ENCODE data around the gene CNOT6L. TPM values are rescaled to one million over a fixed set of nuclear protein-coding genes. Genes with fewer than 3 reads are reported as not detected.

CNOT6L gene
- polyA plus RNA-seq, 1 of the 3 experiments (the other 2 are of a cell fraction): 2.8 TPM

GRCh38 chr4:77751764-77752163, 67.4 kb downstream of the CNOT6L start:
- no peaks in the 10 kb centered on the region for H3K4me1 ChIP-seq (ENCODE audit: control insufficient read depth in 1 of 2, insufficient read depth in 2 of 2, low read depth in 1 of 2, low read length in 1 of 2)
- H3K4me3 ChIP-seq (ENCODE audit: low read depth in 2 of 2, low read length in 1 of 2): no peak overlapping the region
- no peaks in the 10 kb centered on the region; the same call in 1 of the 2 replicates for H3K9me2 ChIP-seq
- DNase-seq: no peak
- H3K27me3 ChIP-seq (ENCODE audit: insufficient read depth): no peaks in the 10 kb centered on the region
- peaks cover 10 to 52% of the 10 kb centered on the region in 2 experiments for H3K36me3 ChIP-seq (replicated peaks in 1 of 2; ENCODE audit: control insufficient read depth in 1 of 2, insufficient read depth in 2 of 2, low read length in 1 of 2)
- H3F3A ChIP-seq (replicated peaks; ENCODE audit: insufficient read depth): peaks cover 5% of the 10 kb centered on the region
- H3K9me3 ChIP-seq: peaks cover 9% of the 10 kb centered on the region
- H3K27ac ChIP-seq (ENCODE audit: low read depth in 2 of 2, low read length in 1 of 2): no peak overlapping the region
- no peak overlapping the region for H3K9ac ChIP-seq
- WGBS (ENCODE audit: low lambda C conversion rate): 100% methylated on average over 2 of the region's 2 CpGs
- TF ChIP-seq NRF1 (IDR thresholded peaks at IDR 0.05; ENCODE audit: low read depth, low read length): no peak
- POLR2A ChIA-PET: no interaction called here
- CTCF ChIA-PET: no interaction called here
- H3K4me2 ChIP-seq: no peak overlapping the region
- H3K79me2 ChIP-seq (ENCODE audit: insufficient read depth): no peaks in the 10 kb centered on the region
- no peak overlapping the region for H2AFZ ChIP-seq (ENCODE audit: low read depth)
- no peaks in the 10 kb centered on the region for H4K20me1 ChIP-seq (ENCODE audit: insufficient read depth)

- Histone ChIP-seq H3K79me2 (ENCODE audit: insufficient read depth) (no peaks in the 10 kb centered on the region), H3K36me3 (replicated peaks in 1 of 2; ENCODE audit: control insufficient read depth in 1 of 2, insufficient read depth in 2 of 2, low read length in 1 of 2) (peaks cover 26 to 28% of the 10 kb centered on the region in 2 experiments), H3K4me1 (ENCODE audit: control insufficient read depth in 1 of 2, insufficient read depth in 2 of 2, low read depth in 1 of 2, low read length in 1 of 2) (no peaks in the 10 kb centered on the region), H3K4me2 (no peak overlapping the region), H3K9me3 (no peaks in the 10 kb centered on the region), H3K9ac (no peak overlapping the region), H3K4me3 (ENCODE audit: low read depth in 2 of 2, low read length in 1 of 2) (no peak overlapping the region), H3K9me2 (no peaks in the 10 kb centered on the region), H3K27ac (ENCODE audit: low read depth in 2 of 2, low read length in 1 of 2) (no peak overlapping the region), H4K20me1 (ENCODE audit: insufficient read depth) (no peaks in the 10 kb centered on the region), H3K27me3 (ENCODE audit: insufficient read depth) (no peaks in the 10 kb centered on the region), H2AFZ (ENCODE audit: low read depth) (no peak overlapping the region), H3F3A (replicated peaks; ENCODE audit: insufficient read depth) (no peaks in the 10 kb centered on the region)
- DNase-seq: no peak
- ChIA-PET POLR2A (no interaction called here), CTCF (interaction anchor here (1.6 kb wide), 1 partner anchor 13 kb away, joined by 4 read pairs; no protein-coding TSS in a partner anchor)
- WGBS (ENCODE audit: low lambda C conversion rate): 93% methylated on average over 2 of the region's 2 CpGs
- TF ChIP-seq EZH2phosphoT487 (IDR thresholded peaks at IDR 0.05; ENCODE audit: borderline replicate concordance, low read depth): no peak
- no peak for TF ChIP-seq EP300 (IDR thresholded peaks at IDR 0.05; ENCODE audit: borderline replicate concordance in 1 of 2, low read depth in 1 of 2, low read length in 1 of 2)
- no peak for TF ChIP-seq JUND (IDR thresholded peaks at IDR 0.05)
- no peak for TF ChIP-seq IRF3 (IDR thresholded peaks at IDR 0.05; ENCODE audit: low read depth, low read length)
- TF ChIP-seq REST (IDR thresholded peaks at IDR 0.05; ENCODE audit: low read depth, low read length): no peak
- no peak for TF ChIP-seq TAF1 (IDR thresholded peaks at IDR 0.05; ENCODE audit: borderline replicate concordance, low read depth, low read length)
- TF ChIP-seq MEF2A (IDR thresholded peaks at IDR 0.05; ENCODE audit: borderline replicate concordance, low read depth): no peak
- no peak for TF ChIP-seq RXRA (IDR thresholded peaks at IDR 0.05; ENCODE audit: borderline replicate concordance, low read depth)
- no peak for TF ChIP-seq GATA2 (CRISPR knock-in tag; IDR thresholded peaks at IDR 0.05)
- TF ChIP-seq MXI1 (IDR thresholded peaks at IDR 0.05; ENCODE audit: low read depth, low read length): no peak
Measured at GRCh38 chr4:77745792-77746191, 73.4 kb downstream of the CNOT6L start.
